Neural crest cell (in vitro differentiated cells): ENCODE data around the gene FRRS1. TPM values are rescaled to one million over a fixed set of nuclear protein-coding genes. Genes with fewer than 3 reads are reported as not detected.

Experiments used
- DNase-seq: peaks from one replicate; pipeline ENCODE4 v3.0.0; 2021; ENCODE audit warnings: low read depth, mixed read lengths, low spot score
- H3K27ac Mint-ChIP-seq: one replicate; pipeline ENCODE4 v1.8.0; 2021; ENCODE audit warnings: mild to moderate bottlenecking, mixed read lengths; ENCODE audit not compliant: unreplicated experiment
- H3K27me3 Mint-ChIP-seq: 2 replicates; pipeline ENCODE4 v1.8.0; 2021; ENCODE audit warnings: low read depth, mild to moderate bottlenecking, mixed read lengths
- H3K36me3 Mint-ChIP-seq: 2 replicates; pipeline ENCODE4 v1.8.0; 2021; ENCODE audit warnings: low read depth, mild to moderate bottlenecking, mixed read lengths
- H3K4me1 Mint-ChIP-seq: 2 replicates; pipeline ENCODE4 v1.8.0; 2021; ENCODE audit warnings: mixed read lengths
- H3K4me3 Mint-ChIP-seq: one replicate; pipeline ENCODE4 v1.8.0; 2021; ENCODE audit warnings: mild to moderate bottlenecking, mixed read lengths
- H3K9me3 Mint-ChIP-seq: 2 replicates; pipeline ENCODE4 v1.8.0; 2021; ENCODE audit warnings: mixed read lengths
- CTCF ChIP-seq: fragments of 200-600 bp; sonication (generic); conservative IDR thresholded peaks from 2 replicates; pipeline ENCODE4 v1.5.0; 2021; ENCODE audit warnings: antibody characterized with exemption, mild to moderate bottlenecking
- total RNA-seq: library from RNA; stranded (reverse); gene quantifications from 2 replicates; pipeline ENCODE4 v1.2.1, GENCODE V29; 2021

The FRRS1 gene
- total RNA-seq, 1 donor from 2014 or later = 8.2 TPM

GRCh38 chr1:99705385-99705784 lies 61.0 kb downstream of the FRRS1 start:
- TF ChIP-seq CTCF = no peak
- Mint-ChIP-seq H3K9me3 (peaks cover 7% of the 10 kb centered on the region), H3K27me3 (no peaks in the 10 kb centered on the region), H3K4me3 (no peak overlapping the region), H3K4me1 (peaks cover 4% of the 10 kb centered on the region), H3K36me3 (peaks cover 3% of the 10 kb centered on the region), H3K27ac (no peak overlapping the region)
- no peak for DNase-seq

GRCh38 chr1:99704356-99704816 lies 62.0 kb downstream of the FRRS1 start:
- Mint-ChIP-seq H3K27ac (no peak overlapping the region), H3K27me3 (no peaks in the 10 kb centered on the region), H3K9me3 (peaks cover 7% of the 10 kb centered on the region), H3K4me3 (no peak overlapping the region), H3K4me1 (peaks cover 4% of the 10 kb centered on the region), H3K36me3 (peaks cover 3% of the 10 kb centered on the region)
- no peak for TF ChIP-seq CTCF
- no peak for DNase-seq

GRCh38 chr1:99702221-99702620 lies 64.2 kb downstream of the FRRS1 start:
- Mint-ChIP-seq H3K36me3 (peaks cover 3% of the 10 kb centered on the region), H3K4me1 (peaks cover 4% of the 10 kb centered on the region), H3K27me3 (no peaks in the 10 kb centered on the region), H3K4me3 (no peak overlapping the region), H3K9me3 (peaks cover 7% of the 10 kb centered on the region), H3K27ac (no peak overlapping the region)
- no peak for DNase-seq
- no peak for TF ChIP-seq CTCF

- Mint-ChIP-seq H3K9me3 (peaks cover 7% of the 10 kb centered on the region), H3K27me3 (no peaks in the 10 kb centered on the region), H3K4me1 (no peaks in the 10 kb centered on the region), H3K27ac (no peak overlapping the region), H3K4me3 (no peak overlapping the region), H3K36me3 (peaks cover 3% of the 10 kb centered on the region)
- DNase-seq = no peak
- no peak for TF ChIP-seq CTCF
Observed at GRCh38 chr1:99700020-99700419, 66.4 kb downstream of the FRRS1 start.

GRCh38 chr1:99697580-99697979 lies 68.9 kb downstream of the FRRS1 start:
- Mint-ChIP-seq H3K27ac (no peak overlapping the region), H3K4me3 (no peak overlapping the region), H3K36me3 (peaks cover 3% of the 10 kb centered on the region), H3K9me3 (peaks cover 7% of the 10 kb centered on the region), H3K27me3 (no peaks in the 10 kb centered on the region), H3K4me1 (no peaks in the 10 kb centered on the region)
- DNase-seq = no peak
- no peak for TF ChIP-seq CTCF

- Mint-ChIP-seq H3K4me1 (no peaks in the 10 kb centered on the region), H3K9me3 (peaks cover 5% of the 10 kb centered on the region), H3K4me3 (no peak overlapping the region), H3K27me3 (no peaks in the 10 kb centered on the region), H3K27ac (no peak overlapping the region), H3K36me3 (no peaks in the 10 kb centered on the region)
- DNase-seq = no peak
- no peak for TF ChIP-seq CTCF
Observed at GRCh38 chr1:99696616-99697015, 69.8 kb downstream of the FRRS1 start.
